Right cardiac atrium (tissue), 5 donors: ENCODE results near the gene MYOF. TPM values are rescaled to one million over a fixed set of nuclear protein-coding genes. Genes with fewer than 3 reads are reported as not detected.
"Not testable (repeated sequence)": the region's sequence is repeated elsewhere in the genome, so short reads cannot be mapped to it uniquely, and the experiment has no call there.

Experiments
- ATAC-seq, 2 donors: fragments of 200-7000 bp; cut with Tn5 transposase; one replicate each; pipeline versions ENCODE4 v1.8.0 to v1.9.1; 2020; ENCODE audit warnings: moderate library complexity in 2 of 2, mild to moderate bottlenecking in 1 of 2
- DNase-seq, 3 donors: peaks; one replicate each; pipeline ENCODE4 v3.0.0-alpha.2; 2020
- H3K27ac ChIP-seq: one replicate; pipeline ENCODE4 v1.5.1; 2013; ENCODE audit warnings: mild to moderate bottlenecking, low read length, control low read depth, moderate library complexity
- H3K27me3 ChIP-seq: one replicate; pipeline ENCODE4 v1.6.1; 2013; ENCODE audit not compliant: control insufficient read depth, insufficient read depth
- H3K4me1 ChIP-seq: one replicate; pipeline ENCODE4 v1.6.1; 2013; ENCODE audit warnings: low read length; ENCODE audit not compliant: control insufficient read depth, insufficient read depth
- H3K4me3 ChIP-seq: one replicate; pipeline ENCODE4 v1.5.1; 2013; ENCODE audit warnings: low read length, control low read depth
- H3K9me3 ChIP-seq: one replicate; pipeline ENCODE4 v1.6.1; 2013; ENCODE audit warnings: low read length; ENCODE audit not compliant: control insufficient read depth
- WGBS: extraction: QIAGEN DNeasy Blood & Tissue Kit; methylation state at CpG from one replicate; pipeline ENCODE4 v1.1.7; 2013; 5-methylcytosine and 5-hydroxymethylcytosine counted together
- intact Hi-C, 4 donors: fragments of 100-400 bp; cut with DNase I; formaldehyde crosslinking; loops; one replicate each; pipeline versions ENCODE4 v1.11.0 to v1.14.0; 2022 to 2023
- polyA plus RNA-seq: library from polyadenylated mRNA; stranded (reverse); fragments of 200-250 nt; gene quantifications from one replicate; pipeline ENCODE4 v1.2.3, GENCODE V29; 2013
- total RNA-seq, 4 donors: library from RNA; stranded (reverse); fragmentation: NEBNext Ultra II Directional; extraction: Animal tissue kit (Norgen Biotek cat#: 25700); gene quantifications; one replicate each; pipeline ENCODE4 v1.2.1, GENCODE V29; 2021
- donor health status: healthy with polysubstance abuse.
- donor health status: DM: no; HTN: yes; CAD: no.
- donor health status: DM: no; HTN: no; CAD: no.
- donor health status: DM: no; HTN: yes; CAD: no; lungs with severe emphysema.
- donor health status: DM: yes; HTN: yes; CAD: no.

The MYOF gene
- total and polyA plus RNA-seq, 5 donors: 5.5 to 25.0 (median 15.6) TPM

- H3K27ac ChIP-seq: no peak overlapping the region
- no peaks in the 10 kb centered on the region for H3K27me3 ChIP-seq
- DNase-seq: no peak
- no peaks in the 10 kb centered on the region for H3K9me3 ChIP-seq
- no peaks in the 10 kb centered on the region for H3K4me1 ChIP-seq
- 86% methylated on average over 6 of the region's 6 CpGs for WGBS
- ATAC-seq: no peak
- intact Hi-C loops: loop anchor here in 1 of 4 donors (5.0 kb wide), 1 partner anchor 42 kb away; no protein-coding TSS in a partner anchor
- no peak overlapping the region for H3K4me3 ChIP-seq
Observed at GRCh38 chr10:93478873-93479272, 3.3 kb downstream of the MYOF start.

GRCh38 chr10:93476756-93477155 lies 5.4 kb downstream of the MYOF start:
- no peaks in the 10 kb centered on the region for H3K4me1 ChIP-seq
- H3K4me3 ChIP-seq: no peak overlapping the region
- H3K27ac ChIP-seq: no peak overlapping the region
- H3K27me3 ChIP-seq: no peaks in the 10 kb centered on the region
- no peaks in the 10 kb centered on the region for H3K9me3 ChIP-seq
- DNase-seq: no peak
- ATAC-seq: no peak
- WGBS: 92% methylated on average over 2 of the region's 2 CpGs
- intact Hi-C loops: loop anchor here in 1 of 4 donors (5.0 kb wide), 1 partner anchor 39 kb away; no protein-coding TSS in a partner anchor

GRCh38 chr10:93475871-93476270 lies 6.3 kb downstream of the MYOF start:
- Histone ChIP-seq H3K9me3 (no peaks in the 10 kb centered on the region), H3K27me3 (no peaks in the 10 kb centered on the region), H3K4me3 (no peak overlapping the region), H3K4me1 (no peaks in the 10 kb centered on the region), H3K27ac (no peak overlapping the region)
- intact Hi-C loops: loop anchor here in 1 of 4 donors (5.0 kb wide), 1 partner anchor 39 kb away; no protein-coding TSS in a partner anchor
- no peak for DNase-seq
- WGBS: 75% methylated on average over 2 of the region's 2 CpGs
- peak in 1 of 2 donors; percentile 46 for ATAC-seq

DNA sequence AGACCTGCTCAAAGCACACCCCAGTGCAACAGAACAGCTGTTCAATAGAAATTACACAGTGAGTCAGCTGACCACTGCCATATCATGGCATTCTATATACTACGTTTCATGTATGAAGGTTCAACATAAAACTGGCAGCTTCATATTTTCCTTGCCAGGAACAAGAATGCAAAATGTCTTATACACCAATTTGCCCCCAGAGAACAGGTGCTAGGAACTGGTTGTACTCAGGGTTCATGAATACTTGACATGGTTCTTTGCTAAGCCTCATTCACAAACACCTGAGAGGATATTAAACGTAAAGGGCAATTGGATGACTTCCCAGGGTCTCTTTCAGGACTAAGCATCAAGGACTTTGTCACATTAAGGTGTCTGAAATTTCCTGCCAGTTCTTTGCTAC lies 6.9 kb downstream of the MYOF start:
- no peak overlapping the region for H3K4me3 ChIP-seq
- H3K9me3 ChIP-seq: no peaks in the 10 kb centered on the region
- no peaks in the 10 kb centered on the region for H3K27me3 ChIP-seq
- intact Hi-C loops: loop anchor here in 1 of 4 donors (5.0 kb wide), 1 partner anchor 38 kb away; no protein-coding TSS in a partner anchor
- H3K27ac ChIP-seq: no peak overlapping the region
- no peak for DNase-seq
- WGBS: 78% methylated on average over 2 of the region's 2 CpGs
- H3K4me1 ChIP-seq: no peaks in the 10 kb centered on the region
- ATAC-seq: no peak

DNA sequence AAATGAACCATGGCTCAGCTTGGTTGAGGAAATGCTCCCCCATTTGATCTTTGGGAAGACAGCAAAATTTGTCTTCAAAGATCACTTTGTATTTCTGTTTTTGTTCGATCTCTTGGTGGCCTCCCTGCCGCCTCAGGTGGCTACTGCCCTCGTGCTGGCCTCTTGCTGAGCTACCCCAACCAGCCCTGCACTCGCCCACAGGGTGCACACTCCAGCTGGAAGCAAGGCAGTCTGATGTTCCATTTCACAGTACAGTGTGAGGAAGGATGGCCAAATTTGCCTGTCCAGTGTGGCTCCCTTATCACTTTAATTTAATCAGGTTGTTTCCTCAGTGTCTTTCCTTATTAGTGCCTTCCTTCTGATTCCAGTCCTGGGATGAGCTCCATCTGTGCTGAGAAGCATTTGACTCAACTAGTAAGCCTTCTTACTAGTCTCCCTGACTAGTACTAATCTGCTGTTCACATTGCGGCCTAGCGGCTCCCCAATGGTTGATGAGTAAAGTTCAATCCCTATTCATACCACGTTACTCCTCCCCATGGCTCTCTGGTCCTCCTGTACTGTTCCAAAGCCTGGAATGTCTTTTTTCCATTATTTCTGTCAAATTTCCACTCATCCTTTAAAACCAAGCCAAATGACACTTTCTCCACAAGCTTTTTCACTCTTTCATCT lies 8.2 kb downstream of the MYOF start:
- no peaks in the 10 kb centered on the region for H3K9me3 ChIP-seq
- WGBS: 76% methylated on average over 7 of the region's 7 CpGs
- H3K27ac ChIP-seq: no peak overlapping the region
- ATAC-seq: no peak
- H3K27me3 ChIP-seq: no peaks in the 10 kb centered on the region
- intact Hi-C loops: no loop called here
- DNase-seq: no peak
- H3K4me1 ChIP-seq: no peaks in the 10 kb centered on the region
- H3K4me3 ChIP-seq: no peak overlapping the region

DNA sequence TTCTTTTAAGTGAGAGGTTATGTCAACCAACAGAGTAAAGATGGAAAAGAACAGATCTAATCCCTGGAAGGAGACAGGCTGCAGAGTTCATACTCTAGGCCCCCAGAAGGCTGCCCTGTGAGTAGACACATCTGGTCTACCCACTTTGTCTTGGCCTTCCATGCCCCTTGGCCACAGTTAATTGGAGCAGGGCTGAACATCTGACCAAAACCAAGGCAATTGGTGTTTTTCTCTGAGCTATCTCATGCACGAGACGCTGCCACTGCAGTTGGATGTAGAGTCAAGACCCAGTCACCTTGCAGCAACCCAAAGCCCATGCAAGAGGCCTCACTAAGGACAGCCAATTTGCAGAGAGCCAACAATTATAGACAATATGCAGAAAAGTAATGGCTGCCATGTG lies 9.0 kb downstream of the MYOF start:
- ATAC-seq (no peak), DNase-seq (no peak)
- Histone ChIP-seq H3K4me1 (no peaks in the 10 kb centered on the region), H3K27ac (no peak overlapping the region), H3K27me3 (no peaks in the 10 kb centered on the region), H3K4me3 (no peak overlapping the region), H3K9me3 (no peaks in the 10 kb centered on the region)
- intact Hi-C loops: no loop called here
- 90% methylated on average over 2 of the region's 2 CpGs for WGBS

DNA sequence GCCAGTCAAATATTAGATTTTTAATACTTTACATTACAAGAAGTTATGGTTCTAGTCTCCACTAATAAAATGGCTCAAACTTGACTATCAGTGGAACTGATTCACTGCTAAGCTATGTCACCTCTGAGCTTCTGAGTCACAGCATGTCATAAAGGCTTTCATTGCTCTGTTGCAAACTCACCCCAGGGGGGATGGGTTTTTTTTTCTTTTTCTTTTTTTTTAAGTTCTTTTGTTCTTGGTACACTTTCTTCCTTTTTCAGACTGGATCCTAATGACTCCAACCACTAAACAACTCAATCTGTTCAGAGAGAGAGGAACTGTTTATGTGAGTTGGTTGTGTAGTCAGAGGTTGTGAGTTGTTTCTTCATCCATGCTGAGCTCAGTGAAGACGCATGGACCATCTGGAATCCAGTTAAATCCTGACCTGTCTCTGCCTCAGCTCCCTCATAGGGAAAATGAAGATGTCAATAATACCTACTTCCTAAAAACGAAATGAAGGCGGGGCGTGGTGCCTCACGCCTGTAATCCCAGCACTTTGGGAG lies 11.0 kb downstream of the MYOF start:
- WGBS: 89% methylated on average over 5 of the region's 5 CpGs
- intact Hi-C loops: no loop called here
- Histone ChIP-seq H3K4me1 (peaks cover 4% of the 10 kb centered on the region), H3K27me3 (no peaks in the 10 kb centered on the region), H3K4me3 (no peak overlapping the region), H3K27ac (no peak overlapping the region), H3K9me3 (no peaks in the 10 kb centered on the region)
- ATAC-seq (peak; percentile 43 to 45), DNase-seq (no peak)

DNA sequence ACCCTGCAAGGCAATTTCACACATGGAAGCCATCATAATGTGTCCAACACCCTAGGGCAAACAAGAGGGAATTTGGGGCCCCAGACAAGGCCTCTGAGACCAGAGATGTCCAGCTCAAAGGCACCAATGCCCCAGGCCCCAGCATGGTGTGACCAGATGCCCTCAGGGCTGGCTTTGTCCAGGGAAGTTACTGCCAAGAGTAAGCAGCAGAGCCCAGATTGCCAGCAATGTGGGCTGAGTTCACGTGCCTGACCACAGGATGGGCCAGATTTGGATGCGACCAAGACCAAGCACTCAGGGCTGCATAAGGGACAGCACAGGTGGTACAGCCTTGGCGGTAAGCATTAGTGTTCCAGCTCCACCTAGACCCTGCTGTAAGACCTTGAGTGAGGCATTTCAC lies 12.7 kb downstream of the MYOF start:
- DNase-seq: no peak
- Histone ChIP-seq H3K9me3 (no peaks in the 10 kb centered on the region), H3K27ac (no peak overlapping the region), H3K4me3 (no peak overlapping the region), H3K27me3 (no peaks in the 10 kb centered on the region), H3K4me1 (peaks cover 7% of the 10 kb centered on the region)
- 88% methylated on average over 3 of the region's 3 CpGs for WGBS
- intact Hi-C loops: no loop called here
- no peak for ATAC-seq

DNA sequence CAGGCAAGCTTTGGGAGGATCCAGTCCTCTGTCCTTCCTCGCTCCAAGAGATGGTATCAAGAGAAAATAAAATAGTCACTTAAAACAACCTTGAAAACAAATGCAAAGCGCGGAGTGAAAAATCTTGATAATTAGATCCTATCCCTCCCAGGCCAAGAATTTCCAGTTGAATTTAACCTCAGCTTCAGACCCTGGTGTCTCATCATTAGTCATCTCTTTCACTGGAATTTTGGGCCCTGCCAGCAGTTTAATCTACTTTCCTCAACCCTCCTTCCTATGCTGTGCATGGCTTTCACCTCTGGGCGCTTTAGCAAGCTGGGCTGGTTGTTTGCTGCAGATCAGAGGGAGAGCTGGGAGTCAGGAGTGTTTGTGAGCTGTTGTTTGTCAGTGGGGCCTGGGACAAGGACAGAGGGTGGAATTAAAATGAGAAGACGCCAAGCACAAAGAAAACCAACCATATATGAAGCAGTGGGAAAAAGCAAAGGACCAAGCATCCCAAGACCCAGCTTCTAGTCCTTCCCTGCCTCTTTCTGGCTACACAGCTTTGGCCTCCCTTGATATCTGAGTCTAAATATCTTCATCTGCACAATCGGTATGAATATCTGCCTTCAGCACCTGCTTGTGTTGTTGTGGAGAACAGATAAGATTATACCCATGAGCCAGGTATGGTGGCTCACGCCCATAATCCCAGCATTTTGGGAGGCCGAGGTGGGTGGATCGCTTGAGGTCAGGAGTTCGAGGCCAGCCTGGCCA lies 13.5 kb downstream of the MYOF start:
- intact Hi-C loops: no loop called here
- Histone ChIP-seq H3K27ac (no peak overlapping the region), H3K4me1 (peaks cover 7% of the 10 kb centered on the region), H3K9me3 (no peaks in the 10 kb centered on the region), H3K27me3 (no peaks in the 10 kb centered on the region), H3K4me3 (no peak overlapping the region)
- ATAC-seq (no peak), DNase-seq (no peak)
- 82% methylated on average over 10 of the region's 10 CpGs for WGBS

- H3K9me3 ChIP-seq, H3K4me3 ChIP-seq, H3K27ac ChIP-seq, intact Hi-C loops, ATAC-seq, H3K27me3 ChIP-seq, DNase-seq, H3K4me1 ChIP-seq: not testable (repeated sequence)
- 88% methylated on average over 2 of the region's 4 CpGs for WGBS
Observed at GRCh38 chr10:93467635-93468034, 14.5 kb downstream of the MYOF start.
